ENCODE data around the gene TCAF1. TPM values are rescaled to one million over a fixed set of nuclear protein-coding genes. Genes with fewer than 3 reads are reported as not detected.
"Not testable (repeated sequence)": the region's sequence is repeated elsewhere in the genome, so short reads cannot be mapped to it uniquely, and the experiment has no call there.

Gene TCAF1
- total RNA-seq, 4 donors from 2014 or later: 32.7 to 61.2 (median 44.4) TPM

DNA sequence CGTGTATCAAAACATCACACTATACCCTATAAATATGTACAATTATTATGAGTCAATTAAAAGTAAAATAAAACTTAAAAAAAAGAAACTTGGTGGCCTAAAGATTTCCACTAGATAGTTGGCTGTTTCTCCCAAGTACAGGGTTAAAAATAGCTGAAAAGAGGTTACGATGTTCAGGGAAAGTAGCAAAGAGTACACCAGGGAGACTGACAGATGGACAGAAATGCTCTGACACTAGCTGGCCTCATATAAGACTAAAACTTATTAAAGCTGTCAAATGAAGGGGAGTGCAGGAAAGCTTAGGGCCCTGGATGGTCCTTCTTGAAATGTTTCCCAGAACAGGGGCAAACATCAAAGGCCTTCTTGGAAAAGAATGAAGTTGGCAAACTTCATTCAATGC lies 51.3 kb downstream of the TCAF1 start:
- Histone ChIP-seq H3K4me1 (no peaks in the 10 kb centered on the region), H3K36me3 (peaks cover 0 to 49% (median 0%) of the 10 kb centered on the region in 3 donors), H3K4me3 (no peak overlapping the region), H3K9me3 (peaks cover 0 to 35% (median 13%) of the 10 kb centered on the region in 4 donors), H3K27me3 (no peaks in the 10 kb centered on the region), H3K27ac (no peak overlapping the region)
- 73 to 79% methylated on average over 2 of the region's 2 CpGs for WGBS, 2 donors
- DNase-seq (ENCODE audit: low spot score in 2 of 2): no peak
- TF ChIP-seq POLR2A (IDR thresholded peaks at IDR 0.05): no peak
- no peak for TF ChIP-seq EP300 (IDR thresholded peaks at IDR 0.05)
- TF ChIP-seq CTCF (IDR thresholded peaks at IDR 0.05): no peak

DNA sequence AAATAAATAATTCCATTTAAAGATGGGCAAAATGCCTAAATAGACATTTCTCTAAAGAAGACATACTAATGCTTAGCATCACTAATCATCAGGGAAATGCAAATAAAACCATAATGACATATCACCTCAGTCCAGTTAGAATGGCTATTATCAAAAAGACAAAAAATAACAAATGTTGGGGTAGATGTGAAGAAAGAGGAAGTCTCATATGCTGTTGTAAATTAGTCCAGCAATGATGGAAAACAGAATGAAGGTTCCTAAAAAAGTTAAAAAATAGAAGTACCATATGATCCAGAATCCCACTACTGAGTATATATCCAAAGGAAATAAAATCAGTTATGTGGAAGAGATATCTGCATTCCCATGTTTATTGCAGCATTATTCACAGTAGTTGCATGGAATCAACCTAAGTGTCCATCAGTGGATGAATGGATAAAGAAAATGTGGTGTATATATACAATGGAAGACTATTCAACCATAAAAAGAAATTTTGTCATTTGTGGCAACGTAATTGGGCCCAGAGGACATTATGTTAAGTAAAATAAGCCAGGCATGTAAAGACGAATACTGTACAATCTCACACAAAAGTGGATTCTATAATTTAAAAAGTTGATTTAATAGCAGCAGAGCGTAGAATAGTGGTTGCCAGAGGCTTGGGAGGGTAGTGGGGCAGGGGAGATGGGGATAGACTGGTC lies 52.0 kb downstream of the TCAF1 start:
- WGBS, 2 donors: 83 to 87% methylated on average over 3 of the region's 3 CpGs
- H3K9me3 ChIP-seq: peaks cover 0 to 39% (median 13%) of the 10 kb centered on the region in 4 donors
- TF ChIP-seq CTCF (IDR thresholded peaks at IDR 0.05) (no peak), POLR2A (IDR thresholded peaks at IDR 0.05) (no peak), EP300 (IDR thresholded peaks at IDR 0.05) (no peak)
- DNase-seq (ENCODE audit: low spot score in 2 of 2): no peak
- no peaks in the 10 kb centered on the region for H3K27me3 ChIP-seq
- H3K4me3 ChIP-seq: no peak overlapping the region
- no peak overlapping the region for H3K27ac ChIP-seq
- H3K4me1 ChIP-seq: no peaks in the 10 kb centered on the region
- H3K36me3 ChIP-seq: peaks cover 0 to 53% (median 0%) of the 10 kb centered on the region in 3 donors

GRCh38 chr7:143848192-143848591 lies 53.8 kb downstream of the TCAF1 start:
- no peaks in the 10 kb centered on the region for H3K27me3 ChIP-seq
- no peak overlapping the region for H3K27ac ChIP-seq
- H3K36me3 ChIP-seq: peaks cover 0 to 53% (median 0%) of the 10 kb centered on the region in 3 donors
- TF ChIP-seq POLR2A (IDR thresholded peaks at IDR 0.05) (no peak), EP300 (IDR thresholded peaks at IDR 0.05) (no peak), CTCF (IDR thresholded peaks at IDR 0.05) (no peak)
- H3K4me3 ChIP-seq: no peak overlapping the region
- H3K4me1 ChIP-seq: no peaks in the 10 kb centered on the region
- no peak for DNase-seq (ENCODE audit: low spot score in 2 of 2)
- H3K9me3 ChIP-seq: peaks cover 0 to 39% (median 13%) of the 10 kb centered on the region in 4 donors

GRCh38 chr7:143846692-143847091 lies 55.3 kb downstream of the TCAF1 start:
- no peaks in the 10 kb centered on the region for H3K4me1 ChIP-seq
- TF ChIP-seq CTCF (IDR thresholded peaks at IDR 0.05): no peak
- TF ChIP-seq EP300 (IDR thresholded peaks at IDR 0.05): no peak
- no peak for TF ChIP-seq POLR2A (IDR thresholded peaks at IDR 0.05)
- H3K27ac ChIP-seq: no peak overlapping the region
- no peak for DNase-seq (ENCODE audit: low spot score in 2 of 2)
- peaks cover 0 to 53% (median 0%) of the 10 kb centered on the region in 3 donors for H3K36me3 ChIP-seq
- H3K27me3 ChIP-seq: no peaks in the 10 kb centered on the region
- H3K4me3 ChIP-seq: no peak overlapping the region
- WGBS, 2 donors: 95 to 97% methylated on average over 2 of the region's 2 CpGs
- peaks cover 0 to 39% (median 13%) of the 10 kb centered on the region in 4 donors for H3K9me3 ChIP-seq

DNA sequence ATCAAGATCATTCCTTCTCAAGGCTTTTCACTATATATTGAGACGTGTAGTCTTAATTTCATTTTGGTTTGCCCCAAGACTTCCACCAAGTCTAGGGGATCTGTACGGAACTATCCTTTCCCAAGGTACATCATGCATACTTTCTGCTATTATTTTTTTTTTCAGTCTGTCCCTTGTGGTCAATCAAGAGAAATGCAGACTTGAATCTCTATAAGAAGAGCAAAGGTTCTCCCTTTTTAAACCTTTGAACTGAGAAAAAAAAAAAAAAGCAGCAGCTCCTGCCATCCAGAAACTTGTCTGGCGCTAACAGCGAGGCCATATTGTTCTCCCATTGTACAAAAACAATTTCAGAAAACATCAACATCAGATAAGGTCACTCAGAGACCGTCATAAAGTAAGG lies 60.3 kb downstream of the TCAF1 start:
- peaks cover 0 to 12% (median 0%) of the 10 kb centered on the region in 3 donors for H3K36me3 ChIP-seq
- not testable (repeated sequence) for H3K4me1 ChIP-seq; H3K4me3 ChIP-seq; DNase-seq (ENCODE audit: low spot score in 2 of 2); H3K27ac ChIP-seq; H3K27me3 ChIP-seq
- peaks cover 0 to 11% (median 2%) of the 10 kb centered on the region in 4 donors for H3K9me3 ChIP-seq
- 88 to 89% methylated on average over 2 to 3 of the region's 5 CpGs for WGBS, 2 donors

GRCh38 chr7:143840062-143840461 lies 61.9 kb downstream of the TCAF1 start:
- H3K9me3 ChIP-seq; H3K36me3 ChIP-seq; DNase-seq (ENCODE audit: low spot score in 2 of 2); H3K27ac ChIP-seq; H3K4me3 ChIP-seq; H3K27me3 ChIP-seq; H3K4me1 ChIP-seq: not testable (repeated sequence)
- no CpG with 5 or more reads among the region's 1 CpG for WGBS, 2 donors

Data from tibial nerve (tissue), 4 donors.